ENCODE results near the gene CCDC195. TPM values are rescaled to one million over a fixed set of nuclear protein-coding genes. Genes with fewer than 3 reads are reported as not detected.

Gene CCDC195
- total RNA-seq, 1 experiment from 2014 or later = not detected

GRCh38 chr2:224711381-224711780 is 4.8 kb downstream of the CCDC195 start:
- Mint-ChIP-seq H3K4me3 (no peak overlapping the region), H3K9me3 (no peaks in the 10 kb centered on the region), H3K4me1 (no peaks in the 10 kb centered on the region), H3K36me3 (ENCODE audit: insufficient read depth in 1 of 3, low read depth in 3 of 3) (no peaks in the 10 kb centered on the region; a peak in 1 of 7 replicates), H3K27me3 (ENCODE audit: low read depth) (no peaks in the 10 kb centered on the region), H3K27ac (no peak overlapping the region)
- Histone ChIP-seq H2BK15ac (ENCODE audit: low read depth, low read length) (no peak overlapping the region), H2BK5ac (ENCODE audit: insufficient read length, low read length) (no peak overlapping the region), H4K91ac (ENCODE audit: insufficient read length, low read depth, low read length) (no peak overlapping the region), H4K5ac (ENCODE audit: insufficient read length, low read depth, low read length) (no peak overlapping the region), H4K8ac (replicated peaks; ENCODE audit: insufficient read length, low read depth, low read length) (no peak overlapping the region), H3K27ac (ENCODE audit: insufficient read length, low read depth, low read length) (no peak overlapping the region), H3T11ph (ENCODE audit: low read length) (no peak overlapping the region), H2AFZ (ENCODE audit: low read length) (no peak overlapping the region), H3K4me2 (ENCODE audit: insufficient read depth, insufficient read length, low read length) (no peak overlapping the region), H3K23me2 (ENCODE audit: insufficient read length, low read depth, low read length, poor library complexity, severe bottlenecking) (no peaks in the 10 kb centered on the region), H3K79me2 (ENCODE audit: insufficient read depth, low read length) (no peaks in the 10 kb centered on the region), H3K27me3 (ENCODE audit: insufficient read depth, low read length) (no peaks in the 10 kb centered on the region), H2BK20ac (ENCODE audit: low read depth, low read length, poor library complexity, severe bottlenecking) (no peak overlapping the region), H3K23ac (ENCODE audit: insufficient read length, low read depth, low read length) (no peak overlapping the region), H3K4ac (ENCODE audit: low read depth, low read length) (no peak overlapping the region), H4K20me1 (ENCODE audit: control insufficient read depth, insufficient read depth, insufficient read length) (no peaks in the 10 kb centered on the region), H3K56ac (ENCODE audit: insufficient read length, low read depth, low read length) (no peak overlapping the region), H2BK12ac (ENCODE audit: insufficient read length, low read depth, low read length) (no peak overlapping the region), H3K9ac (ENCODE audit: extremely low read depth, insufficient read length, low read length) (no peak overlapping the region), H2BK120ac (ENCODE audit: low read depth, low read length, poor library complexity, severe bottlenecking) (no peak overlapping the region), H3K18ac (ENCODE audit: insufficient read length, low read depth, low read length) (no peak overlapping the region), H3K14ac (ENCODE audit: insufficient read depth, low read length) (no peak overlapping the region), H3K79me1 (ENCODE audit: insufficient read depth, low read depth, low read length, poor library complexity, severe bottlenecking) (no peaks in the 10 kb centered on the region), H3K9me3 (ENCODE audit: control insufficient read depth, low read depth, low read length) (no peaks in the 10 kb centered on the region), H3K4me1 (ENCODE audit: insufficient read depth, low read length) (no peaks in the 10 kb centered on the region), H2AK5ac (ENCODE audit: insufficient read length, low read length) (no peak overlapping the region)
- DNase-seq = no peak
- TF ChIP-seq, protein P1, sequence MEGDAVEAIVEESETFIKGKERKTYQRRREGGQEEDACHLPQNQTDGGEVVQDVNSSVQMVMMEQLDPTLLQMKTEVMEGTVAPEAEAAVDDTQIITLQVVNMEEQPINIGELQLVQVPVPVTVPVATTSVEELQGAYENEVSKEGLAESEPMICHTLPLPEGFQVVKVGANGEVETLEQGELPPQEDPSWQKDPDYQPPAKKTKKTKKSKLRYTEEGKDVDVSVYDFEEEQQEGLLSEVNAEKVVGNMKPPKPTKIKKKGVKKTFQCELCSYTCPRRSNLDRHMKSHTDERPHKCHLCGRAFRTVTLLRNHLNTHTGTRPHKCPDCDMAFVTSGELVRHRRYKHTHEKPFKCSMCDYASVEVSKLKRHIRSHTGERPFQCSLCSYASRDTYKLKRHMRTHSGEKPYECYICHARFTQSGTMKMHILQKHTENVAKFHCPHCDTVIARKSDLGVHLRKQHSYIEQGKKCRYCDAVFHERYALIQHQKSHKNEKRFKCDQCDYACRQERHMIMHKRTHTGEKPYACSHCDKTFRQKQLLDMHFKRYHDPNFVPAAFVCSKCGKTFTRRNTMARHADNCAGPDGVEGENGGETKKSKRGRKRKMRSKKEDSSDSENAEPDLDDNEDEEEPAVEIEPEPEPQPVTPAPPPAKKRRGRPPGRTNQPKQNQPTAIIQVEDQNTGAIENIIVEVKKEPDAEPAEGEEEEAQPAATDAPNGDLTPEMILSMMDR (conservative IDR thresholded peaks at IDR 0.05) = no peak
- WGBS (ENCODE audit: extremely low coverage, insufficient read length, low lambda C conversion rate) = no CpG with 5 or more reads among the region's 3 CpGs

All from H9 (cell line).